ENCODE measurements around the gene RHEBL1.
A peak's percentile ranks its signal among the peaks of the same experiment; 100 is the strongest.

RHEBL1 gene, protein sequence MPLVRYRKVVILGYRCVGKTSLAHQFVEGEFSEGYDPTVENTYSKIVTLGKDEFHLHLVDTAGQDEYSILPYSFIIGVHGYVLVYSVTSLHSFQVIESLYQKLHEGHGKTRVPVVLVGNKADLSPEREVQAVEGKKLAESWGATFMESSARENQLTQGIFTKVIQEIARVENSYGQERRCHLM

GRCh38 chr12:49069507-49070346 lies at the start of gene RHEBL1:
TSS of gene RHEBL1 (minus strand) at chr12:49069979. CDS start at chr12:49069785, 194 bp downstream.
- DNase-seq = peak; percentile 99

DNA sequence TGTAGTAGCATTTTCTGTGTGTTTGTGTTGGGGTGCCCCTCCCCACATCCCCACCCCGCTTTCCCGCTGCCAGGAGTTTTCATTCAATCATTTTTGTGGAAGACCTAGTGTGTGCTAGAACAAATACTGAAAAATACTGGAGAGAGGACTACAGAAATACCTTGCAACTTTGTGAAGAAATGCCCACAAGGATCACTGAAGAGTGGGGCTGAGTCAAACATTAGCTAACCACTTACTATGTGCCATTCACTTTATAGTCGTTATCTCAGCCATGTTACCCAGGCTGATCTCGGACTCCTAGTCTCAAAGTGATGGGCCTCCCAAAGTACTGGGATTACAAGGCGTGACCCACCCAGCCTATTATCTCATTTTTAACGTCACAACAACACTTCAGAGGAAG lies 41.4 kb upstream of the RHEBL1 start:
- DNase-seq = no peak

DNA sequence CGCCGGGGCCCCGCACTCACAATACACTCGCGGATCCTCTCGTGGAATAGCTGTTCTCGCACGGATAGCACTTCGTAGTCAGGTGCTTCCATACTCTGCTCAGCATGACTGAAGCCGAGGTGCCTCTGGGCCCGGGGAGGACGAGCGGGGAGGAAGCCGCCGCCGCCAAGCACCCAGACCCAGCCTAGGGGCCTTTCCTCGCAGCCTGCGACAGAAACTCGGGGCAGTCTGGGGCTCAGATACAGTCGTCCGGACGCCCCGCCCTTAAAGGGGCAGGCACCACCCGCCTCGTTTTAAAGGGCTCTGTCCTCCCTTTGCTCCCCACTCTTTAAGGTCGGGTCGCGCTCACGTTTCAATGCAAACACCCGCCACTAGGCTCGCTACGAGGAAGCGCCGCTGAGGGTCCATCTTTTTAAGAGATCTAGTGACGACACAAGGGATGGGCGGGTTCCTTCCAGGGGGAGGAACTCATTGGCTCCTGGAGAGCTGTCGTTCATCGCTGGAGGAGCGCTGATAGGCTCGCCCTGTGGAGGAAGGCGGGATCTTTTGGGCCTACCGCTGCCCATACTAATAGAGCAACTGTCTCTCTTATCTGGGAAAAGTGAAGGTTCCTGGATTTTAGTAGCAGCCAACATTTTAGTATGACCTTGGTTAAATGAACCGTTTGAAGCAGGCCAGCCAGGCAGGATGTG lies 40.8 kb upstream of the RHEBL1 start, which contains the start of gene LMBR1L:
LMBR1L (minus strand) TSS at position 384 of the 692 bp plus-strand sequence; CDS start at position 92, 292 bp downstream.
- DNase-seq = peak; percentile 93

GRCh38 chr12:49109641-49110463 lies 40.1 kb upstream of the RHEBL1 start:
- DNase-seq = peak; percentile 57

DNA sequence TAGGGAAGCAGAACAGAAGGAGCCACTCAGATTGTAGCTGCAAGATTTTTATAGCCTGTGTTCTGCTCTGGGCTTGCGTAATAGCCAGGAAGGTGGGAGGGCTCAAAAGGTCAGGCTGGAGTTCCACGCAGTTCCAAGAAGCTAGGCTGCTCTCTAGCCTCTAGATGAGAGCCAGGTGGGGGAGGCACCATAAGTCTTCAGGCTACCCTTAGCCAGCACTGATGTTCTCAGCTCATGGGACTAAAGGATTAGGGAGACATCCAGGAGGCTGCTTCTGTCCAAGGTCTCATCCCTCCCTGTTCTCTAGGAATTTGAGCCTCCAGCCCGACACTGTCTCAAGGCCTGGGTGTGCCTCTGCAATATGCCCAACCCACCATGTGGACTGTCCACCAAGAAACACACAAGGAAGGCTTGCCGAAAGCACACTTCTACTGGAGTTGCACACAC lies 39.2 kb upstream of the RHEBL1 start:
- DNase-seq = no peak

DNA sequence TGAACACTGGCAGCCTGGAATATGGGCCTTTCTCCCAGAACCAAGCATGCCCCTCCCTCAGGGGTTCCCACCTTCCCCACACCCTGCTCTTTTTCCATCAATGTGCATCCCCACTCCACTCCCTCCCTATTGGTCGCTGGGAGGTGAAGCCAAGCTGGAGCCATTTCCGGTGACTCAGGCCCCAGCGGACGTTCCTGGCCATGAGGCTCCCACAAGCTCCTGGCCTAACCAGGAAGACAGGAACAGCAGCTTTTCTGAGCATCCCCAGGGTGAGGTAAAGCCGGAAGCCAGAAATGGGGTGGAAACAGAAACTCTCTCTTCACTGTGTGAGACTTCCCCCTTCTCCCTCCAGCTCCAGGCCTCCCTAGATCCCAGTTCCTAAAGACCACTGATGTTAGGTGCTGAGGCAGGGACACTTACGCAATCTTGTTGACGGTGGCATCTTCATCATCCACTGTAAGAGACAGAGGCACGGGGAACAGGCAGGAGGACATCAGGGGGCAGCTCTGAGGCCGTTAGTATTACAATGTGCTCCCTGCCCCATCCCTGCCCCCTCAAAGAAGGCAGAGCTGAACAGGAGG lies 35.8 kb upstream of the RHEBL1 start:
- no peak for DNase-seq

DNA sequence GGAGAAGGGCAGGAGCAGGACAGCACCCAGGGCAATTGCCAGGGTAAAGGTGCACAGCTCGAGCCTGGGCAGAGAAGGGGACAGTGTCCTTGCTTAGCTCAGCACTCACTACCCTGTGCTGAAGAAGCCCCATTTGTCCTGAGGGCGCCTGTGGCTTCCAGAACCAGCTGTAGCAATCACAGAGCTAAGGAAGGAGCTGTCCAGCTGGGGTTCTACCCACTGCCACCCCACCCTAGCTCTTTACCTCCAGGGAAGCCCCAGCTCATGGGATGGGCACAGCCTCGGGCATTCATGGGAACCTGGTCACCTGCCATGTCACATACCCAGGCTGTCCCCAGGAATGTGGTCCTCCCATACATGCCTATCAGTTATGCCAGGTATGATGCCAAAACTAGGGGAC lies 35.0 kb upstream of the RHEBL1 start:
- no peak for DNase-seq

GRCh38 chr12:49100380-49100779 lies 30.6 kb upstream of the RHEBL1 start:
- DNase-seq = no peak

- DNase-seq = no peak
These were observed 28.9 kb upstream of the RHEBL1 start for GRCh38 chr12:49098703-49099102.

DNA sequence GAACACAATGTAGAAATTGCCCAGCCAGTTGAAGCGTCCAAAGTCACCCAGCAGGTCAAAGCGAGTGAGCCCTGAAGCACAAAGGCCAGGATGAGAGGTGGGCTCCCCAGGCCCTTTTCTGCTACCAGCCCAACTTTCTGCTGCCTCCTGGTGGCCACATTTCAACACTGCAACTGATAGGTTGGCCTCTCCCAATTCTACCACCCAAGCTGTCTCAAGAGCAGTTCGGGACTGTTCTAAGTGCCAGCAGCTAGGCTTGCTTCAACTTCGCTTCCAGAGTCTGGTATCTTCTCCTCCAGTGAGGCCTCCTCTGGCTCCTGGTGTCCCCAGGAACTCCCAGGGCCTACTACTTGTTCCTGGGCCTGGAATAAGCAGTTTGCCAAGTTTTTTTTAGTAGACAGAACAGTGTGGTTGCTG lies 28.3 kb upstream of the RHEBL1 start:
- DNase-seq = peak; percentile 84

DNA sequence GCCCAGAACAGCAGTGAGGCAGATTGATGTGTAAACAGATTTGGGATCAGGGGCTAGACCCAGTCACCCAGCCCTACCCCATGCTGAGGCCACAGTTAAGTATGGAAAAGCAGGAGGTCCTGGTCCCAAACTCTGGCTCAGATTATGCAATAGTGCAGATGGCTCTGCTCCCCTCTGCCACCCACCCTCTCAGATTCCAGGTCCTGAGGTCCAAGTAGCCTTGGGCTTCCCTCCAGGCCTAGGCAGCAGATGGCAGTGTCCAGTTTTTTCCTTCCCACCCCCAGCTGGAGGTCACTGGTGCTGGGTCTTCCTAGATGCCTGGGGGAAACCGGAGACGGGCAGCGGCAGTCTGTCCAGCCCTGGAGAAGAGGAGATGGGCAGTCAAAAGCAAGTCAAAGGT lies 27.6 kb upstream of the RHEBL1 start:
- no peak for DNase-seq

DNA sequence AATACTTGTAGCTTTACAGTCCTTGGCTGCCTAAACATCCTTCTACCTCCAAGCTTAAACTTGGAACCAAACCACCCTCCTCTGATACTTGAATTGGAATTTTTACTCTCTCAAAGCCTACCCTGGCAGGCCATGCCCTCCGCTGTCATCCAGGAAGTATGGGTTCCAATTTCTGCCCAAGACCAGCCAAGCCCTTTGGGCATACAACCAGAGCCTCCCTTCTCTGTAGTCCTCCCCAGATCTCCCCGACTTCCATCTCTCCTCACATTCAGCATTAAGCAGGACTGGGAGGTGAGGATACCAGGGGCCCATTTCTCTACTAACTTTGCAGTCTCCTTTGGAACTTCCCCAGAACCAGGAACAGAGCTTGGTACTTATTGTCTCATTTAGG lies 25.2 kb upstream of the RHEBL1 start:
- no peak for DNase-seq

GRCh38 chr12:49094160-49094974 lies 24.6 kb upstream of the RHEBL1 start, which contains the start of gene DHH:
TSS of gene DHH (minus strand) at chr12:49094801. CDS start at chr12:49094512, 289 bp downstream.
- peak; percentile 59 for DNase-seq

- no peak for DNase-seq
These were observed 24.0 kb upstream of the RHEBL1 start for GRCh38 chr12:49093792-49094159.

- no peak for DNase-seq
These were observed 23.1 kb upstream of the RHEBL1 start for GRCh38 chr12:49092816-49093406.

GRCh38 chr12:49092086-49092815 lies 22.5 kb upstream of the RHEBL1 start:
- peak; percentile 75 for DNase-seq

DNA sequence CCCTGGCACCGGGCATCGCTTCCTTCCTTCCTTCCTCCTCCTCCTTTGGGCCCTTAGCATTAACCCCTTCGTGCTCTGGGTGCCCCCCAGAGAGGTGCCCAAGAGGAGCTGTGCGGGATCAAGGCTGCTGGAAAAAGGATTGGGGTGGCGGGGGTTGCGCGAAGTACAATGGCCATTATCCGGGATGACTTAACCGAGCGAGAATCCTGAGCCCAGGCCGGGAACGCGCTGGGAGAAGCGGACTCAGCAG lies 22.0 kb upstream of the RHEBL1 start:
- no peak for DNase-seq

- peak; percentile 64 for DNase-seq
These were observed 21.5 kb upstream of the RHEBL1 start for GRCh38 chr12:49091056-49091835.

Measured in activated CD8-positive, alpha-beta memory T cell treated with anti-CD3 and anti-CD28 coated beads, Interleukin-2, amount 50 U/mL, for 48 hours (primary cell).